Raji (cell line): ENCODE measurements around the gene ADAMTS16.

Source experiments
- POLR2A ChIP-seq: IDR thresholded peaks from 2 replicates; pipeline ENCODE4 v1.6.1; 2011; ENCODE audit warnings: low read depth, low read length, control low read depth; ENCODE audit not compliant: insufficient read depth

Gene ADAMTS16

GRCh38 chr5:5159282-5160103, 19.4 kb downstream of the ADAMTS16 start:
- TF ChIP-seq POLR2A, result no peak

- TF ChIP-seq POLR2A, result no peak
Measured at GRCh38 chr5:5164163-5164562, 24.0 kb downstream of the ADAMTS16 start.

- no peak for TF ChIP-seq POLR2A
Measured at GRCh38 chr5:5165541-5166002, 25.4 kb downstream of the ADAMTS16 start.

- no peak for TF ChIP-seq POLR2A
Measured at GRCh38 chr5:5169466-5169865, 29.3 kb downstream of the ADAMTS16 start.

- TF ChIP-seq POLR2A, result no peak
Measured at GRCh38 chr5:5178136-5178535, 38.0 kb downstream of the ADAMTS16 start.

GRCh38 chr5:5178580-5178979, 38.5 kb downstream of the ADAMTS16 start:
- TF ChIP-seq POLR2A, result no peak

- TF ChIP-seq POLR2A, result no peak
Measured at GRCh38 chr5:5179079-5179478, 38.9 kb downstream of the ADAMTS16 start.

GRCh38 chr5:5179597-5179996, 39.5 kb downstream of the ADAMTS16 start:
- no peak for TF ChIP-seq POLR2A

GRCh38 chr5:5181650-5182324, 41.7 kb downstream of the ADAMTS16 start:
- no peak for TF ChIP-seq POLR2A

- no peak for TF ChIP-seq POLR2A
Measured at GRCh38 chr5:5182508-5183188, 42.5 kb downstream of the ADAMTS16 start.

- TF ChIP-seq POLR2A, result no peak
Measured at GRCh38 chr5:5183189-5183699, 43.1 kb downstream of the ADAMTS16 start.

GRCh38 chr5:5183933-5184332, 43.8 kb downstream of the ADAMTS16 start:
- TF ChIP-seq POLR2A, result no peak

- TF ChIP-seq POLR2A, result no peak
Measured at GRCh38 chr5:5188376-5189050, 48.4 kb downstream of the ADAMTS16 start.

GRCh38 chr5:5189051-5189430, 48.9 kb downstream of the ADAMTS16 start:
- TF ChIP-seq POLR2A, result no peak

GRCh38 chr5:5191906-5192305, 51.8 kb downstream of the ADAMTS16 start:
- no peak for TF ChIP-seq POLR2A
